Retinal pigment epithelial cell (primary cell): Measurements from ENCODE around the gene CCDC177.

Experiments used
- DNase-seq: peaks from one replicate; pipeline ENCODE4 v3.0.0-alpha.2; 2010; ENCODE audit warnings: low read depth
- H3K4me3 ChIP-seq: 2 replicates; pipeline ENCODE4 v1.5.1; 2011; ENCODE audit warnings: mild to moderate bottlenecking, low read length, control low read depth, moderate library complexity
- TF ChIP-seq, protein P1 (sequence below): conservative IDR thresholded peaks from 2 replicates; pipeline ENCODE4 v1.5.1; 2011; ENCODE audit warnings: low read depth, low read length, control low read depth, inconsistent platforms

The CCDC177 gene

DNA sequence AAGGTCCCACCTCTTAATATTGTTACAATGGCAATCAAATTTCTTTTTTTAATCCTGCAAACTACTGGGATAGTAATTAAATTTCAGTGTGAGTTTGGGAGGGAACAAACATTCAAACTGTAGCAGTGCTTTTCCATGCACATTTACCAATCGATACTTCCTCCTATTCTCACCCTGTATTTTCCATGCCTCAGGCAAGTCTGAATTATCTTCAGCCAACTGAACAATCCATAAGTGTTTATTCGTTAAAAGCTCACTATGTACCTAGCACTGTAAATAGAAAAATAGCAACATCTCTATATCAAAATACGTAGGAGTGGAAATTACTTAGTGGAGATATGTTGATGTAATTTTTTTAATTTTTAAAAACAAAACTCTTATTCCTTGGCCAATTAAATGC lies 43.5 kb downstream of the CCDC177 start:
- H3K4me3 ChIP-seq: no peak overlapping the region
- TF ChIP-seq, protein P1, sequence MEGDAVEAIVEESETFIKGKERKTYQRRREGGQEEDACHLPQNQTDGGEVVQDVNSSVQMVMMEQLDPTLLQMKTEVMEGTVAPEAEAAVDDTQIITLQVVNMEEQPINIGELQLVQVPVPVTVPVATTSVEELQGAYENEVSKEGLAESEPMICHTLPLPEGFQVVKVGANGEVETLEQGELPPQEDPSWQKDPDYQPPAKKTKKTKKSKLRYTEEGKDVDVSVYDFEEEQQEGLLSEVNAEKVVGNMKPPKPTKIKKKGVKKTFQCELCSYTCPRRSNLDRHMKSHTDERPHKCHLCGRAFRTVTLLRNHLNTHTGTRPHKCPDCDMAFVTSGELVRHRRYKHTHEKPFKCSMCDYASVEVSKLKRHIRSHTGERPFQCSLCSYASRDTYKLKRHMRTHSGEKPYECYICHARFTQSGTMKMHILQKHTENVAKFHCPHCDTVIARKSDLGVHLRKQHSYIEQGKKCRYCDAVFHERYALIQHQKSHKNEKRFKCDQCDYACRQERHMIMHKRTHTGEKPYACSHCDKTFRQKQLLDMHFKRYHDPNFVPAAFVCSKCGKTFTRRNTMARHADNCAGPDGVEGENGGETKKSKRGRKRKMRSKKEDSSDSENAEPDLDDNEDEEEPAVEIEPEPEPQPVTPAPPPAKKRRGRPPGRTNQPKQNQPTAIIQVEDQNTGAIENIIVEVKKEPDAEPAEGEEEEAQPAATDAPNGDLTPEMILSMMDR: no peak
- DNase-seq: no peak

DNA sequence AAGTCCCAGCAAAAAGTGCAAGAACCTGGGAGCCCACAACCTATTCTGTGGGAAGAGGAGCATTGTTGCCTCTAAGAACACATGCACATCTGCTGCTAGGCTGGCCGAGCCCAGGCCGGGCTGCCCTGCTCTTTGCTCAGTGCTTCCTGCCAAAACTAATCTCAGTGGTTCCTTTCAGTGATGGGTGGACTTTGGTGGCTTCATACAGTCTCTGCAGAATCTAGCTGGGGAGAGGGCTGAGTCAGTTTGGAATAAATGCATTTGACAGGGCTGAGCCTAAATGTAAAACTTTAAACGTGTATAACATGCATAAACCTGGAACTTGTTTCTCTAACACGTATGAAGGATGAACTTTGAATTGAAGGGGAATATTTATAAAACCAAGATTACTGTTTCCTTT lies 44.6 kb downstream of the CCDC177 start:
- no peak overlapping the region for H3K4me3 ChIP-seq
- TF ChIP-seq, protein P1: no peak
- no peak for DNase-seq

- no peak overlapping the region for H3K4me3 ChIP-seq
- DNase-seq: no peak
- TF ChIP-seq, protein P1: no peak
Observed at GRCh38 chr14:69529563-69529962, 45.1 kb downstream of the CCDC177 start.

GRCh38 chr14:69528930-69529329 lies 45.7 kb downstream of the CCDC177 start:
- H3K4me3 ChIP-seq: no peak overlapping the region
- TF ChIP-seq, protein P1: no peak

DNA sequence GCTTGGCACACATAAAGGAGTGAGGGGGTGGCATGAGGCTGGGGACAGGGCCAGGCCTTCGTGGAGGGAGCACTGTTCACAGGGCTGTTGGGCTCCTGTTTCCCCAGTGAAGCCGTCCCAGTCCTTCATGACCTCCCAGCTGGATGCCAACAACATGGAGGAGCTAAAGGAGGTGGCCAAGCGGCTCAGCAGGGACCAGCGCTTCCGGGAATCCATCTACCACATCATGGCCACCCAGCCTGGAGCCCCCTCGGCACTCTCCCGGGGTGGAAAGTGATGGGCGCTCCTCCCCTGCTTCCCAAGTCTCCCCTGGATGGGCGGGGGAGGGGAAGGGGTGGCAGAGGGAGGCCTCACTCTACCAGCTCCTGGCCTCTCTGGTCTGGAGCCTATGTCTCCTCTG lies 46.5 kb downstream of the CCDC177 start:
- no peak overlapping the region for H3K4me3 ChIP-seq
- no peak for DNase-seq
- TF ChIP-seq, protein P1: no peak

More at GRCh38 chr14:69528930-69529329, 45.7 kb downstream of the CCDC177 start:
- DNase-seq: no peak

DNA sequence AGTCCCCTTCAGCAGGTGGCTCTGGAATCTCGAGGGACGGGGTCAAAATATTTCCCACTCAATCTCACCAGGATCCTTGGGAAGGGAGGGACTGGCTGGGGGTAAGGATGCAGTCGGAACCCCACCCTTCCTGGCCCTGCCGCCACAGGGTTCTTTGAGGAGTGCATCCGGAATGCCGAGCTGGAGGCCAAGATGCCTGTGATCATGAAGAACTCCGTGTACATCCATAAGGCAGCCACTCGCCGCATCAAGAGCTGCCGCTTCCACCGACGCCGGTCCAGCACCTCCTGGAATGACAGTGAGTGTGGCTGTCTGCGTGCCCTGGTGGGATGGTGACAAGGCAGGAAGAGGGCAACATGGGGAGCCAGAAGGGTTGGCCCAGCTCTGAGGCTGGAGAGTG lies 47.0 kb downstream of the CCDC177 start:
- no peak for DNase-seq
- TF ChIP-seq, protein P1: no peak
- no peak overlapping the region for H3K4me3 ChIP-seq

GRCh38 chr14:69525896-69526295 lies 48.8 kb downstream of the CCDC177 start:
- no peak overlapping the region for H3K4me3 ChIP-seq
- DNase-seq: no peak
- TF ChIP-seq, protein P1: no peak
